ENCODE results near the gene HOXB6.

HOXB6 gene

GRCh38 chr17:48609759-48610281, 5.0 kb upstream of the HOXB6 start:
- TF ChIP-seq TOX (CRISPR knock-in tag; IDR thresholded peaks at IDR 0.05; ENCODE audit: borderline replicate concordance) (no peak), RARB (CRISPR knock-in tag; IDR thresholded peaks at IDR 0.05) (no peak), GLIS3 (CRISPR knock-in tag; IDR thresholded peaks at IDR 0.05) (no peak), ZC3H10 (CRISPR knock-in tag; IDR thresholded peaks at IDR 0.05) (no peak), SNAI2 (CRISPR knock-in tag; IDR thresholded peaks at IDR 0.05) (no peak), ISL1 (CRISPR knock-in tag; IDR thresholded peaks at IDR 0.05) (no peak), BACH2 (CRISPR knock-in tag; IDR thresholded peaks at IDR 0.05; ENCODE audit: borderline replicate concordance) (no peak), CSDC2 (CRISPR knock-in tag; IDR thresholded peaks at IDR 0.05) (no peak), ZFP3 (CRISPR knock-in tag; IDR thresholded peaks at IDR 0.05) (no peak)
- no peak for ATAC-seq

DNA sequence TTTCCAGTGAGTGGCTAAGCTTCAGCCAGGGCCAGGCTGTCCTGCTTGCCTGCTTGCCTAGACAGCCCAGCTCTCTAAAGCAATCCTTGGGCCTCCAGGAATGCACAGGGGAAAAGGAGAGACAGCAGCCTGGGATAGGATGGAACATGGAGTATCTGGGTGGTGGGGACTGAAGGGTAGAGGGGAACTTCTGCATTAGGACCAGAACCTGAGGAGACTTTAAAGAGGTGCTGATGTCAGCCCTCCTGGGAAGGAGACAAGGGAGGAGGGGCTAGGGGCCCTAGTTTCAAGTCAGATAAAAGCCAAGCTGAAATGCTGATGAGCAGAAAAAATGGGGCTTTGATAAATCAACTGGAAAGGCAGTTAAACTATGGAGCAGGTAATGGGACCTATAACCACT, 4.2 kb upstream of the HOXB6 start:
- TF ChIP-seq ZNF70 (CRISPR knock-in tag; IDR thresholded peaks at IDR 0.05) (no peak), CREB5 (CRISPR knock-in tag; IDR thresholded peaks at IDR 0.05; ENCODE audit: low read depth) (no peak), ZFP30 (CRISPR knock-in tag; IDR thresholded peaks at IDR 0.05) (no peak), ISL1 (CRISPR knock-in tag; IDR thresholded peaks at IDR 0.05) (no peak), PATZ1 (CRISPR knock-in tag; IDR thresholded peaks at IDR 0.05; ENCODE audit: borderline replicate concordance) (no peak), CSDC2 (CRISPR knock-in tag; IDR thresholded peaks at IDR 0.05) (no peak), BACH2 (CRISPR knock-in tag; IDR thresholded peaks at IDR 0.05; ENCODE audit: borderline replicate concordance) (no peak), ESRRG (CRISPR knock-in tag; IDR thresholded peaks at IDR 0.05) (no peak)
- TF ChIP-seq, protein P1, sequence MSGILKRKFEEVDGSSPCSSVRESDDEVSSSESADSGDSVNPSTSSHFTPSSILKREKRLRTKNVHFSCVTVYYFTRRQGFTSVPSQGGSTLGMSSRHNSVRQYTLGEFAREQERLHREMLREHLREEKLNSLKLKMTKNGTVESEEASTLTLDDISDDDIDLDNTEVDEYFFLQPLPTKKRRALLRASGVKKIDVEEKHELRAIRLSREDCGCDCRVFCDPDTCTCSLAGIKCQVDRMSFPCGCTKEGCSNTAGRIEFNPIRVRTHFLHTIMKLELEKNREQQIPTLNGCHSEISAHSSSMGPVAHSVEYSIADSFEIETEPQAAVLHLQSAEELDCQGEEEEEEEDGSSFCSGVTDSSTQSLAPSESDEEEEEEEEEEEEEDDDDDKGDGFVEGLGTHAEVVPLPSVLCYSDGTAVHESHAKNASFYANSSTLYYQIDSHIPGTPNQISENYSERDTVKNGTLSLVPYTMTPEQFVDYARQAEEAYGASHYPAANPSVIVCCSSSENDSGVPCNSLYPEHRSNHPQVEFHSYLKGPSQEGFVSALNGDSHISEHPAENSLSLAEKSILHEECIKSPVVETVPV (CRISPR knock-in tag; IDR thresholded peaks at IDR 0.05): no peak
- TF ChIP-seq, protein P2, sequence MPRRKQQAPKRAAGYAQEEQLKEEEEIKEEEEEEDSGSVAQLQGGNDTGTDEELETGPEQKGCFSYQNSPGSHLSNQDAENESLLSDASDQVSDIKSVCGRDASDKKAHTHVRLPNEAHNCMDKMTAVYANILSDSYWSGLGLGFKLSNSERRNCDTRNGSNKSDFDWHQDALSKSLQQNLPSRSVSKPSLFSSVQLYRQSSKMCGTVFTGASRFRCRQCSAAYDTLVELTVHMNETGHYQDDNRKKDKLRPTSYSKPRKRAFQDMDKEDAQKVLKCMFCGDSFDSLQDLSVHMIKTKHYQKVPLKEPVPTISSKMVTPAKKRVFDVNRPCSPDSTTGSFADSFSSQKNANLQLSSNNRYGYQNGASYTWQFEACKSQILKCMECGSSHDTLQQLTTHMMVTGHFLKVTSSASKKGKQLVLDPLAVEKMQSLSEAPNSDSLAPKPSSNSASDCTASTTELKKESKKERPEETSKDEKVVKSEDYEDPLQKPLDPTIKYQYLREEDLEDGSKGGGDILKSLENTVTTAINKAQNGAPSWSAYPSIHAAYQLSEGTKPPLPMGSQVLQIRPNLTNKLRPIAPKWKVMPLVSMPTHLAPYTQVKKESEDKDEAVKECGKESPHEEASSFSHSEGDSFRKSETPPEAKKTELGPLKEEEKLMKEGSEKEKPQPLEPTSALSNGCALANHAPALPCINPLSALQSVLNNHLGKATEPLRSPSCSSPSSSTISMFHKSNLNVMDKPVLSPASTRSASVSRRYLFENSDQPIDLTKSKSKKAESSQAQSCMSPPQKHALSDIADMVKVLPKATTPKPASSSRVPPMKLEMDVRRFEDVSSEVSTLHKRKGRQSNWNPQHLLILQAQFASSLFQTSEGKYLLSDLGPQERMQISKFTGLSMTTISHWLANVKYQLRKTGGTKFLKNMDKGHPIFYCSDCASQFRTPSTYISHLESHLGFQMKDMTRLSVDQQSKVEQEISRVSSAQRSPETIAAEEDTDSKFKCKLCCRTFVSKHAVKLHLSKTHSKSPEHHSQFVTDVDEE (CRISPR knock-in tag; IDR thresholded peaks at IDR 0.05): no peak
- ATAC-seq: no peak

GRCh38 chr17:48608494-48608834, 3.7 kb upstream of the HOXB6 start:
- no peak for TF ChIP-seq ZNF8 (CRISPR knock-in tag; IDR thresholded peaks at IDR 0.05)
- TF ChIP-seq, protein P2 (CRISPR knock-in tag; IDR thresholded peaks at IDR 0.05): no peak
- no peak for TF ChIP-seq BACH2 (CRISPR knock-in tag; IDR thresholded peaks at IDR 0.05; ENCODE audit: borderline replicate concordance)
- TF ChIP-seq OSR1 (CRISPR knock-in tag; IDR thresholded peaks at IDR 0.05): no peak
- TF ChIP-seq TOX (CRISPR knock-in tag; IDR thresholded peaks at IDR 0.05; ENCODE audit: borderline replicate concordance): no peak
- TF ChIP-seq, protein P1 (CRISPR knock-in tag; IDR thresholded peaks at IDR 0.05): no peak
- TF ChIP-seq ZFP30 (CRISPR knock-in tag; IDR thresholded peaks at IDR 0.05): no peak
- TF ChIP-seq ZFP3 (CRISPR knock-in tag; IDR thresholded peaks at IDR 0.05): no peak
- TF ChIP-seq TCF4 (CRISPR knock-in tag; IDR thresholded peaks at IDR 0.05; ENCODE audit: borderline replicate concordance): no peak
- TF ChIP-seq ZNF70 (CRISPR knock-in tag; IDR thresholded peaks at IDR 0.05): no peak
- no peak for TF ChIP-seq RARB (CRISPR knock-in tag; IDR thresholded peaks at IDR 0.05)
- no peak for TF ChIP-seq ZNF565 (CRISPR knock-in tag; conservative IDR thresholded peaks at IDR 0.05; ENCODE audit: low read depth)
- TF ChIP-seq ESRRG (CRISPR knock-in tag; IDR thresholded peaks at IDR 0.05): no peak
- no peak for TF ChIP-seq GLIS3 (CRISPR knock-in tag; IDR thresholded peaks at IDR 0.05)
- no peak for TF ChIP-seq ISL1 (CRISPR knock-in tag; IDR thresholded peaks at IDR 0.05)
- no peak for ATAC-seq

All from SK-N-SH treated with all-trans-retinoic acid at 6 μM for 48 hours (cell line).